ENCODE data around the gene SLC36A4. TPM values are rescaled to one million over a fixed set of nuclear protein-coding genes. Genes with fewer than 3 reads are reported as not detected.

The SLC36A4 gene
- total RNA-seq, 1 experiment from 2014 or later: 21.3 TPM

DNA sequence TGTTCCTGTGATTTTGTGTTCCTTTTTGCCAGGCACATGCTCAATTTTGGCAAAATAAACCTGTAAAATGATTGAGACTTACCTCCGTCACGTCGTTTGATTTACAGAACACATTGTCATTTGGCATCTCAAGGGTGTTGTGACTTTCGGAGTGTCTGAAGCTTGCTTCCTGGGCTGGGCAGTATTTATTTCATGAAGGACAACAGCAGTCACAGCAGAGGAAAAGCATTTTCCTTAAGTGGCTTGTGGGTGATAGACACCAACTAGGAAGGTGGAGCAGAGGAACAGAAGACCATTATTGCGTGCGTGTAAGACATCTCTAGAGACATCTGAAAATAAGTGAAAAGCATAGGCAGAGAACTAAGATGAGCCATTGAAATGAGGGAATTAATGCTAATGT lies 80.2 kb downstream of the SLC36A4 start:
- BruUV-seq (replicated peaks): no TSS peak
- no peak for TF ChIP-seq EZH2phosphoT487 (IDR thresholded peaks at IDR 0.05; ENCODE audit: borderline replicate concordance, low read length)
- TF ChIP-seq EZH2 (IDR thresholded peaks at IDR 0.05; ENCODE audit: low read length, unreplicated experiment): no peak
- TF ChIP-seq, protein P1, sequence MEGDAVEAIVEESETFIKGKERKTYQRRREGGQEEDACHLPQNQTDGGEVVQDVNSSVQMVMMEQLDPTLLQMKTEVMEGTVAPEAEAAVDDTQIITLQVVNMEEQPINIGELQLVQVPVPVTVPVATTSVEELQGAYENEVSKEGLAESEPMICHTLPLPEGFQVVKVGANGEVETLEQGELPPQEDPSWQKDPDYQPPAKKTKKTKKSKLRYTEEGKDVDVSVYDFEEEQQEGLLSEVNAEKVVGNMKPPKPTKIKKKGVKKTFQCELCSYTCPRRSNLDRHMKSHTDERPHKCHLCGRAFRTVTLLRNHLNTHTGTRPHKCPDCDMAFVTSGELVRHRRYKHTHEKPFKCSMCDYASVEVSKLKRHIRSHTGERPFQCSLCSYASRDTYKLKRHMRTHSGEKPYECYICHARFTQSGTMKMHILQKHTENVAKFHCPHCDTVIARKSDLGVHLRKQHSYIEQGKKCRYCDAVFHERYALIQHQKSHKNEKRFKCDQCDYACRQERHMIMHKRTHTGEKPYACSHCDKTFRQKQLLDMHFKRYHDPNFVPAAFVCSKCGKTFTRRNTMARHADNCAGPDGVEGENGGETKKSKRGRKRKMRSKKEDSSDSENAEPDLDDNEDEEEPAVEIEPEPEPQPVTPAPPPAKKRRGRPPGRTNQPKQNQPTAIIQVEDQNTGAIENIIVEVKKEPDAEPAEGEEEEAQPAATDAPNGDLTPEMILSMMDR (conservative IDR thresholded peaks at IDR 0.05; ENCODE audit: low read depth, low read length): no peak
- H3K27ac ChIP-seq (ENCODE audit: low read length): no peak overlapping the region
- no peaks in the 10 kb centered on the region for H3K9me2 ChIP-seq (replicated peaks; ENCODE audit: low read length)
- H3K79me2 ChIP-seq (ENCODE audit: low read length): no peaks in the 10 kb centered on the region
- H3K9ac ChIP-seq (ENCODE audit: low read length): no peak overlapping the region
- intact Hi-C loops (cut with micrococcal nuclease): no loop called here
- H3K36me3 ChIP-seq (ENCODE audit: low read depth, low read length): no peaks in the 10 kb centered on the region
- POLR2A ChIA-PET (ENCODE audit: unreplicated experiment): interaction anchor here (0.5 kb wide), 1 partner anchor 32 kb away, joined by 7 read pairs; no protein-coding TSS in a partner anchor
- no peaks in the 10 kb centered on the region for H3K4me1 ChIP-seq (ENCODE audit: insufficient read depth, low read length)
- no peaks in the 10 kb centered on the region; the same call in 1 of the 2 replicates for H3K27me3 ChIP-seq (ENCODE audit: low read length)
- no peak overlapping the region for H2AFZ ChIP-seq (ENCODE audit: low read length)
- DNase-seq: no peak
- H3K9me3 ChIP-seq (ENCODE audit: low read length): no peaks in the 10 kb centered on the region
- CTCF ChIA-PET: no interaction called here
- no peaks in the 10 kb centered on the region for H3F3A ChIP-seq (ENCODE audit: low read length, unreplicated experiment)
- ATAC-seq: no peak
- H3K4me2 ChIP-seq (ENCODE audit: low read length): no peak overlapping the region
- H3K4me3 ChIP-seq (ENCODE audit: low read length): no peak overlapping the region
- no peaks in the 10 kb centered on the region for H4K20me1 ChIP-seq (ENCODE audit: low read length)

DNA sequence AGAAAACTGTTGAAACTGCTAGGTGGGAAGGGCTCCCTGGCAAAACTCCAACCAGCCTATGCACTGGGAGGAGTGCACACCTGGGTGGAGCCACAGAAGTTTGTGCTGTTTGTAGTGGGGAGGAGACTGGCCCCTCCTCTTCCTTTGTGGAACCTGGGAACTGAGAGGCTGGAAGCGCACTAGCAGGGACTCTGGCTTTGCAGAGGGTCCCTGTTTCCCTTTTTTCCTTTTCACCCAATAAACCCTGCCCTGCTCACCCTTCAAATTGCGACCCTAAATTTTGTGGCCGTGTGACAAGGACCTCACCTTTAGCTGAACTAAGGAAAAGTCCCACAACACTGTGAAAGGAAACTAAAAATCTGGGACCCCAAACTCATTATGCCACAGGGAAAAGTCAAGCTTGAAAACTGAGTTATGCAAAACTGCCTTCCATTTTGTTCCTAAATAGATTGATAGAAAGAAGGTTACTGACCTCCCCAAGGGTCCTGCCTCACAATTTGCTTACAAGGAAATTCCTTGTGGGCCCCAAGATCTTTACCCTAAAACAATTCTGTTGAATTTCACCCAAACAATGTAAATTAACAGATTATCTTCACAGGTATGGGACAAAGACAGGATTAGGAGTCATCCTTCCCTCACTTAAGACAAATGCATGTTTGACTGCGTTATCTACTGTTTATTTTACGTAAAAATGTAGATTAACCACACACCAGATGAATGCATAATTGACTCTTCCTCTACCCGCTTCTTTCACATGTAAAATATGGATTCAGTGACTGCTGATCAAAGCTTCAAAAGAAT lies 81.0 kb downstream of the SLC36A4 start:
- Histone ChIP-seq H3K27ac (ENCODE audit: low read length) (no peak overlapping the region), H3F3A (ENCODE audit: low read length, unreplicated experiment) (no peaks in the 10 kb centered on the region), H3K9me2 (replicated peaks; ENCODE audit: low read length) (no peaks in the 10 kb centered on the region), H2AFZ (ENCODE audit: low read length) (0 out of 2 replicates have a peak overlapping the region, but pooled peaks have one; percentile 33), H3K4me1 (ENCODE audit: insufficient read depth, low read length) (no peaks in the 10 kb centered on the region), H3K27me3 (ENCODE audit: low read length) (no peaks in the 10 kb centered on the region; the same call in 1 of the 2 replicates), H4K20me1 (ENCODE audit: low read length) (no peaks in the 10 kb centered on the region), H3K4me3 (ENCODE audit: low read length) (no peak overlapping the region), H3K36me3 (ENCODE audit: low read depth, low read length) (no peaks in the 10 kb centered on the region), H3K79me2 (ENCODE audit: low read length) (no peaks in the 10 kb centered on the region), H3K9ac (ENCODE audit: low read length) (no peak overlapping the region), H3K4me2 (ENCODE audit: low read length) (no peak overlapping the region), H3K9me3 (ENCODE audit: low read length) (no peaks in the 10 kb centered on the region)
- POLR2A ChIA-PET (ENCODE audit: unreplicated experiment): interaction anchor here (0.5 kb wide), 1 partner anchor 31 kb away, joined by 7 read pairs; no protein-coding TSS in a partner anchor
- CTCF ChIA-PET: no interaction called here
- ATAC-seq: no peak
- peak; percentile 44 for DNase-seq
- TF ChIP-seq, protein P1 (conservative IDR thresholded peaks at IDR 0.05; ENCODE audit: low read depth, low read length): no peak
- TF ChIP-seq EZH2 (IDR thresholded peaks at IDR 0.05; ENCODE audit: low read length, unreplicated experiment): no peak
- no peak for TF ChIP-seq EZH2phosphoT487 (IDR thresholded peaks at IDR 0.05; ENCODE audit: borderline replicate concordance, low read length)
- intact Hi-C loops (cut with micrococcal nuclease): no loop called here
- no TSS peak for BruUV-seq (replicated peaks)

DNA sequence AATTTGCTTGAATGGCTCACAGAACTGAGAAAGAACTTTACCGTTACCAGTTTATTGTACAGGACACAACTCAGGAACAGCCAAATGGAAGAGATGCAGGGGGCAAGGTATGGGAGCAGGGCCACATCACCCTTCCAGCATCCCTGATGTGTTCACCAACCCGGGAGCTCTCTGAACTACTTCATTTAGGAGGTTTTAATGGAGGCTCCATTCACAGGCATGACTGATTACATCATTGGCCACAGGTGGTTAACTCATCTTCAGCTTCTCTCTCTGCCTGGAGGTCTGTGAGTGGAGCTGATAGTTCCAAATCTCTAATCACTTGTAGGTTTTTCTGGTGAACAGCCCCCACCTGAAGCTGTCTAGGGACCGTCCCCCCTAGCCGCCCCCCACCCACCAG lies 83.5 kb downstream of the SLC36A4 start:
- intact Hi-C loops (cut with micrococcal nuclease): no loop called here
- no peaks in the 10 kb centered on the region for H4K20me1 ChIP-seq (ENCODE audit: low read length)
- DNase-seq: no peak
- H3K27ac ChIP-seq (ENCODE audit: low read length): no peak overlapping the region
- H3K4me1 ChIP-seq (ENCODE audit: insufficient read depth, low read length): no peaks in the 10 kb centered on the region
- no peaks in the 10 kb centered on the region for H3K9me3 ChIP-seq (ENCODE audit: low read length)
- no peaks in the 10 kb centered on the region for H3K36me3 ChIP-seq (ENCODE audit: low read depth, low read length)
- ATAC-seq: no peak
- CTCF ChIA-PET: no interaction called here
- no peaks in the 10 kb centered on the region for H3K9me2 ChIP-seq (replicated peaks; ENCODE audit: low read length)
- no peak overlapping the region for H3K4me3 ChIP-seq (ENCODE audit: low read length)
- no peak overlapping the region for H2AFZ ChIP-seq (ENCODE audit: low read length)
- no peak overlapping the region for H3K4me2 ChIP-seq (ENCODE audit: low read length)
- H3F3A ChIP-seq (ENCODE audit: low read length, unreplicated experiment): no peaks in the 10 kb centered on the region
- POLR2A ChIA-PET (ENCODE audit: unreplicated experiment): no interaction called here
- no peaks in the 10 kb centered on the region for H3K79me2 ChIP-seq (ENCODE audit: low read length)
- TF ChIP-seq EZH2 (IDR thresholded peaks at IDR 0.05; ENCODE audit: low read length, unreplicated experiment) (no peak), EZH2phosphoT487 (IDR thresholded peaks at IDR 0.05; ENCODE audit: borderline replicate concordance, low read length) (no peak)
- TF ChIP-seq, protein P1 (conservative IDR thresholded peaks at IDR 0.05; ENCODE audit: low read depth, low read length): no peak
- no peak overlapping the region for H3K9ac ChIP-seq (ENCODE audit: low read length)
- peaks cover 8% of the 10 kb centered on the region; the same call in 1 of the 2 replicates for H3K27me3 ChIP-seq (ENCODE audit: low read length)
- BruUV-seq (replicated peaks): no TSS peak

All from PC-3 (cell line).